Tibial nerve (tissue), 4 donors: ENCODE data around the gene MAGEB17. TPM values are rescaled to one million over a fixed set of nuclear protein-coding genes. Genes with fewer than 3 reads are reported as not detected.
"Not testable (repeated sequence)": the region's sequence is repeated elsewhere in the genome, so short reads cannot be mapped to it uniquely, and the experiment has no call there.

Experiments used
- DNase-seq, 2 donors: peaks; one replicate each; pipeline ENCODE4 v3.0.0-alpha.2; 2019; ENCODE audit warnings: low spot score in 2 of 2
- H3K27ac ChIP-seq, 4 donors: fragments of 200-600 bp; sonication (generic) in 3 of 4; one replicate each; pipeline ENCODE4 v1.5.1; 2017 to 2019; ENCODE audit warnings: mild to moderate bottlenecking in 1 of 4
- H3K27me3 ChIP-seq, 2 donors: fragments of 200-600 bp; sonication (generic) in 1 of 2; one replicate each; pipeline versions ENCODE4 v1.5.1 to v1.6.0; 2017 to 2019
- H3K36me3 ChIP-seq, 3 donors: fragments of 200-600 bp; sonication (generic); one replicate each; pipeline ENCODE4 v1.5.1; 2018 to 2019
- H3K4me1 ChIP-seq, 4 donors: fragments of 200-600 bp; sonication (generic) in 3 of 4; one replicate each; pipeline ENCODE4 v1.5.1; 2017 to 2019
- H3K4me3 ChIP-seq, 4 donors: fragments of 200-600 bp; sonication (generic) in 3 of 4; one replicate each; pipeline ENCODE4 v1.5.1; 2017 to 2019; ENCODE audit warnings: mild to moderate bottlenecking in 1 of 4, moderate library complexity in 1 of 4
- H3K9me3 ChIP-seq, 4 donors: fragments of 200-600 bp; sonication (generic) in 3 of 4; one replicate each; pipeline ENCODE4 v1.5.1; 2017 to 2019
- EP300 ChIP-seq, 2 donors: sonication (generic); formaldehyde crosslinking; IDR thresholded peaks; one replicate each; pipeline ENCODE4 v1.6.1; 2017; ENCODE audit warnings: antibody characterized with exemption in 2 of 2, mild to moderate bottlenecking in 1 of 2
- POLR2A ChIP-seq, 2 donors: fragments of 450-650 bp; IDR thresholded peaks; one replicate each; pipeline ENCODE4 v1.6.1; 2017; ENCODE audit warnings: antibody characterized with exemption in 2 of 2, mild to moderate bottlenecking in 2 of 2, moderate library complexity in 2 of 2
- WGBS, 2 donors: methylation state at CpG; one replicate each; pipeline ENCODE4 v1.1.5; 2018; 5-methylcytosine and 5-hydroxymethylcytosine counted together
- total RNA-seq, 4 donors: library from RNA; depleted of rRNA; stranded (reverse); fragments of >200 nt; gene quantifications; one replicate each; pipeline ENCODE4 v1.1.0, GENCODE V29; 2016
- TF ChIP-seq, protein P1 (sequence below), 5 experiments: fragments of 200-600 bp in 3 of 5; fragments of 450-650 bp in 2 of 5; sonication (generic) in 3 of 5; IDR thresholded peaks; one replicate each; pipeline ENCODE4 v1.5.1; 2016 to 2019; ENCODE audit warnings: antibody characterized with exemption in 5 of 5, mild to moderate bottlenecking in 3 of 5, moderate library complexity in 2 of 5

The MAGEB17 gene
- total RNA-seq, 4 donors from 2014 or later = not detected

DNA sequence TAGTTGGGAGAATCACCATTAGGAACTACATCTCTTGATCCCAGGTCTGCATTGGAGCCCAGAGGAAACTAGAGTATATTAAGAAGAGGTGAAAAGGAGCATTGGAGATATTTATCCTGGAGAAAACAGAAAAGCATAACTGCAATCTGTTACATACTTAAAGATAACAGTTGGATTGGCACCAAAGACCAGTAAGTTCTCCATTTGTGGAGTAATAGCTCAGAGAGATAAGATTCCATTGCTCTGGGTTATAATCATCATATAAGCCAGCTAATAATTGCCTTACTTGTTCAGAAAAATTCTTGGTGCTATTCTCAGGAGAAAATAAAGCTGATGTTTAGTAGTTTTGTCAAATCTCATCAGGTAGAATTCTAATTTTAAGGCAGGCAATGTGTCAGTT, 23.3 kb upstream of the MAGEB17 start:
- Histone ChIP-seq H3K4me1 (no peaks in the 10 kb centered on the region), H3K27me3 (no peaks in the 10 kb centered on the region), H3K36me3 (no peaks in the 10 kb centered on the region), H3K27ac (no peak overlapping the region), H3K4me3 (no peak overlapping the region), H3K9me3 (no peaks in the 10 kb centered on the region)
- TF ChIP-seq, protein P1, sequence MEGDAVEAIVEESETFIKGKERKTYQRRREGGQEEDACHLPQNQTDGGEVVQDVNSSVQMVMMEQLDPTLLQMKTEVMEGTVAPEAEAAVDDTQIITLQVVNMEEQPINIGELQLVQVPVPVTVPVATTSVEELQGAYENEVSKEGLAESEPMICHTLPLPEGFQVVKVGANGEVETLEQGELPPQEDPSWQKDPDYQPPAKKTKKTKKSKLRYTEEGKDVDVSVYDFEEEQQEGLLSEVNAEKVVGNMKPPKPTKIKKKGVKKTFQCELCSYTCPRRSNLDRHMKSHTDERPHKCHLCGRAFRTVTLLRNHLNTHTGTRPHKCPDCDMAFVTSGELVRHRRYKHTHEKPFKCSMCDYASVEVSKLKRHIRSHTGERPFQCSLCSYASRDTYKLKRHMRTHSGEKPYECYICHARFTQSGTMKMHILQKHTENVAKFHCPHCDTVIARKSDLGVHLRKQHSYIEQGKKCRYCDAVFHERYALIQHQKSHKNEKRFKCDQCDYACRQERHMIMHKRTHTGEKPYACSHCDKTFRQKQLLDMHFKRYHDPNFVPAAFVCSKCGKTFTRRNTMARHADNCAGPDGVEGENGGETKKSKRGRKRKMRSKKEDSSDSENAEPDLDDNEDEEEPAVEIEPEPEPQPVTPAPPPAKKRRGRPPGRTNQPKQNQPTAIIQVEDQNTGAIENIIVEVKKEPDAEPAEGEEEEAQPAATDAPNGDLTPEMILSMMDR (IDR thresholded peaks at IDR 0.05) = no peak
- TF ChIP-seq EP300 (IDR thresholded peaks at IDR 0.05) (no peak), POLR2A (IDR thresholded peaks at IDR 0.05) (no peak)
- DNase-seq = no peak

DNA sequence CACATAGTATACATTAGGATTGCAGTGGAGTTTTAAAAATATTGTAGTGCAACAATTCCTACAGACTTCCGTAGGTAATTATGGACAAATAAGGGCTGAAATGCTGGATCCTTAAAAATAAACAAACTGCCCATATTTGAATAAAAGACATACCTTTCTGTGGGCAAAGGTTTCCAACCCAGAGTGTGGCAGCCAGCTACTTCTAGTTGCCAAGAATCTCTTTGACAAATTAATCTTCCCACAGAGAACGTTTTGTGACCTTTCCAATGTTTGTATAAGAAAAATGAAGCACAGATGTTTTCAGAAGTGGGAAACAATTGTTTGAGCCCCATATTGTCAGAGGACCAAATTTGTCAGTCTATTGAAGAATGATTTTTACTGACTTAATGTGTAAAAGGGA, 22.9 kb upstream of the MAGEB17 start:
- Histone ChIP-seq H3K27me3 (no peaks in the 10 kb centered on the region), H3K9me3 (no peaks in the 10 kb centered on the region), H3K27ac (no peak overlapping the region), H3K4me3 (no peak overlapping the region), H3K36me3 (no peaks in the 10 kb centered on the region), H3K4me1 (no peaks in the 10 kb centered on the region)
- no peak for DNase-seq
- WGBS, 2 donors = 29 to 48% methylated on average over 2 of the region's 2 CpGs
- no peak for TF ChIP-seq EP300 (IDR thresholded peaks at IDR 0.05)
- no peak for TF ChIP-seq POLR2A (IDR thresholded peaks at IDR 0.05)

DNA sequence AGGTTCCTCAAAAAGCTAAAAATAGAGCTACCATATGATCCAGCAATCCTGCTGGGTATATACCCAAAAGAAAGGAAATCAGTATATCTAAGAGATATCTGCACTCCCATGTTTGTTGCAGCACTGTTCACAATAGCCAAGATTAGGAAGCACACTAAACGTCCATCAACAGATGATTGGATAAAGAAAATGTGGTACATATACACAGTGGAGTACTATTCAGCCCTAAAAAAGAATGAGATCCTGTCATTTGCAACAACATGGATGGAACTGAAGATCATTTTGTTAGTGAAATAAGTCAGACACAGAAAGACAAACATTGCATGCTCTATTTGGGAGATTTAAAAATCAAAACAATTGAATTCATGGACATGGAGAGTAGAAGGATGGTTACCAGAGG, 22.2 kb upstream of the MAGEB17 start:
- not testable (repeated sequence) for DNase-seq, H3K4me3 ChIP-seq, H3K27ac ChIP-seq, H3K27me3 ChIP-seq, H3K9me3 ChIP-seq, H3K36me3 ChIP-seq, H3K4me1 ChIP-seq
- WGBS, 2 donors = 76 to 80% methylated on average over 1 of the region's 1 CpG

DNA sequence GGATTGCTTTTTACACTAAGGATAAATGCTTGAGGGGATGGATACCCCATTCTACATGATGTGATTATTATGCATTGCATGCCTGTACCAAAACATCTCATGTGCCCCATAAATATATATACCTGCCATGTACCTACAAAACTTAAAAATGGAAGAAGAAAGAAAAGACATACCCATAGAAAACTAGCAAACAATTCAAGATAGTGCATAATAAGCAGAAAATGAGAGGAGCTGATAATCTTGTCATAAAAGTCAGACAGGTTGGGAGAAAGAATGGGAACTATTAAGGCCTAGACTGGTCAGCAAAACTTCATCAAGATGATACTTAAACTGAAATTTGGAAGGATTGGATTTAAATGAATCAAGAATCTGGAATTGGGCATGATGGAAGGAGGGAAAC, 21.6 kb upstream of the MAGEB17 start:
- H3K4me3 ChIP-seq = no peak overlapping the region
- no peaks in the 10 kb centered on the region for H3K4me1 ChIP-seq
- TF ChIP-seq, protein P1 (IDR thresholded peaks at IDR 0.05) = no peak
- TF ChIP-seq POLR2A (IDR thresholded peaks at IDR 0.05) = no peak
- no peak for TF ChIP-seq EP300 (IDR thresholded peaks at IDR 0.05)
- H3K9me3 ChIP-seq = no peaks in the 10 kb centered on the region
- no peak for DNase-seq
- no peak overlapping the region for H3K27ac ChIP-seq
- H3K27me3 ChIP-seq = no peaks in the 10 kb centered on the region
- H3K36me3 ChIP-seq = no peaks in the 10 kb centered on the region

DNA sequence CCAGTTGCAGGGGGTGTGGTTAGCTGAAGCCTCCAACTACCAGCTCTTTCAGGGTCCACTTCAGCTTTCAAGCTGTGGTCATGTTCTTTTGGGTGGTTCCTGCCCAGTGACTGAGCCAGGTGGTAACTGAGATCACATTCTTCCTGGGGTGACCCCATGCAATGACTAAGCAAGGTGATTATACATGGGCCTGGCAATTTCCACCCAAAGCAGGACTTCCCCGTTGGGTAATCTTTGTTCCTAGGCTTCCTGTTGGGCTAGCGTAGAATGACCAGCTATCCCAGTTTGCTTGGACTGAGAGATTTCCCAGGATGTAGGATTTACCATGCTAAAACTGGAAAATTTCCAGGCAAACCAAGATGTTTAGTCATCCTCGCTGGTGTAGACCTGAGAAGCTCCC, 18.4 kb upstream of the MAGEB17 start:
- WGBS, 2 donors = 74 to 95% methylated on average over 3 of the region's 3 CpGs

DNA sequence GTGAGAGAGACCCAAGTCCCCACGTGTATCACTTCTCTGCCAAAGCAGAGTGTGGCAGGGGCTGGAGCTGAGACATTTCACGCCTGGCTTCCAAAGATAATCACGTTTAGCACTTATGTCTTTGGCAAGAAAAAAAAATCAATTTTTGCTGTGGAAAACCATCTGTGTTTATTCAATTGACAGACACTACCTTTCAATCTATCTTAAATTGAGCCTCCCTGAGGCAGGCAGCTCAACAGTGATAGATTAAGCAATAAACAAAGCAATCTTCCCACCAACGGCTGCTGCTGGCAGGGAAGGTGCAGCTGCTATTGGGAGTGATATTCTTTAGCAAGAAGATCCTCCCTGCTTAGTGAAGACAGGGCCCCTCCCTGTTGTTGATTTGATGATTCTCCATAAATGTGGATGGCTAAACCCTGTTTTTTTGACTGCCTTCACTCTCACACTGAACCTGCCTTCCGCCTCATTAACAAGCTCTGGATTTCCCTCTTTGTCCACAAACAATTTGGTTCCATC, 11.6 kb upstream of the MAGEB17 start:
- H3K9me3 ChIP-seq = no peaks in the 10 kb centered on the region
- H3K4me3 ChIP-seq = no peak overlapping the region
- H3K36me3 ChIP-seq = no peaks in the 10 kb centered on the region
- DNase-seq = no peak
- WGBS, 2 donors = 64 to 68% methylated on average over 5 of the region's 5 CpGs
- TF ChIP-seq, protein P1 (IDR thresholded peaks at IDR 0.05) = no peak
- no peak for TF ChIP-seq POLR2A (IDR thresholded peaks at IDR 0.05)
- no peak for TF ChIP-seq EP300 (IDR thresholded peaks at IDR 0.05)
- H3K27me3 ChIP-seq = no peaks in the 10 kb centered on the region
- H3K27ac ChIP-seq = no peak overlapping the region
- H3K4me1 ChIP-seq = no peaks in the 10 kb centered on the region

More for the DNA sequence above, 18.4 kb upstream of the MAGEB17 start:
- DNase-seq = no peak
- H3K9me3 ChIP-seq = no peaks in the 10 kb centered on the region
- no peak overlapping the region for H3K4me3 ChIP-seq
- H3K27ac ChIP-seq = no peak overlapping the region
- no peaks in the 10 kb centered on the region for H3K4me1 ChIP-seq
- TF ChIP-seq, protein P1 (IDR thresholded peaks at IDR 0.05) = no peak
- no peak for TF ChIP-seq EP300 (IDR thresholded peaks at IDR 0.05)
- TF ChIP-seq POLR2A (IDR thresholded peaks at IDR 0.05) = no peak
- H3K36me3 ChIP-seq = no peaks in the 10 kb centered on the region
- no peaks in the 10 kb centered on the region for H3K27me3 ChIP-seq
